ENCODE data around the gene GDNF. TPM values are rescaled to one million over a fixed set of nuclear protein-coding genes. Genes with fewer than 3 reads are reported as not detected.
"Not testable (repeated sequence)": the region's sequence is repeated elsewhere in the genome, so short reads cannot be mapped to it uniquely, and the experiment has no call there.

Gene GDNF
- polyA plus RNA-seq, 3 donors: not detected

- no peaks in the 10 kb centered on the region for H3K36me3 ChIP-seq (replicated peaks in 1 of 2; ENCODE audit: control insufficient read depth in 1 of 2, insufficient read depth in 2 of 2, low read length in 2 of 2)
- no peaks in the 10 kb centered on the region for H3K36me3 Mint-ChIP-seq
- H3K4me3 Mint-ChIP-seq: no peak overlapping the region
- no peaks in the 10 kb centered on the region for H4K20me1 ChIP-seq (ENCODE audit: insufficient read depth, low read length)
- H3K79me2 ChIP-seq (ENCODE audit: insufficient read depth, low read length): no peaks in the 10 kb centered on the region
- peaks cover 4 to 12% (median 7%) of the 10 kb centered on the region in 7 donors for H3K9me3 Mint-ChIP-seq
- H3K27me3 ChIP-seq (ENCODE audit: control insufficient read depth in 2 of 2, insufficient read depth in 2 of 2, low read length in 2 of 2): peaks cover 0 to 2% of the 10 kb centered on the region in 2 donors
- peaks cover 0 to 2% (median 0%) of the 10 kb centered on the region in 3 donors for H3K27me3 Mint-ChIP-seq (ENCODE audit: low read depth in 3 of 3)
- no peak overlapping the region for H3K4me2 ChIP-seq (replicated peaks; ENCODE audit: extremely low read depth, low read length, poor library complexity, severe bottlenecking)
- 100% methylated on average over 1 of the region's 2 CpGs for WGBS (ENCODE audit: insufficient coverage)
- intact Hi-C loops (cut with micrococcal nuclease): no loop called here
- H3K9me3 ChIP-seq (replicated peaks in 1 of 2; ENCODE audit: control insufficient read depth in 1 of 2, insufficient read depth in 1 of 2, low read length in 2 of 2): peaks cover 0 to 2% of the 10 kb centered on the region in 2 donors
- no peak overlapping the region for H3K27ac ChIP-seq (ENCODE audit: low read depth in 1 of 2, low read length in 2 of 2)
- TF ChIP-seq CTCF (IDR thresholded peaks at IDR 0.05): no peak
- no peaks in the 10 kb centered on the region for H3K4me1 Mint-ChIP-seq
- no peaks in the 10 kb centered on the region for H3K4me1 ChIP-seq (ENCODE audit: control insufficient read depth in 1 of 2, insufficient read depth in 2 of 2, low read length in 2 of 2)
- no peak overlapping the region for H3K9ac ChIP-seq (ENCODE audit: insufficient read depth, low read length, poor library complexity, severe bottlenecking)
- H3K4me3 ChIP-seq (replicated peaks in 1 of 3; ENCODE audit: low read depth in 2 of 3, low read length in 3 of 3): no peak overlapping the region
- no peak for DNase-seq
- no peak overlapping the region for H3K27ac Mint-ChIP-seq
- no peak overlapping the region for H2AFZ ChIP-seq (ENCODE audit: insufficient read depth, low read depth, low read length, poor library complexity, severe bottlenecking)
Measured at GRCh38 chr5:37801521-37801920, 38.3 kb downstream of the GDNF start.

- H2AFZ ChIP-seq (ENCODE audit: insufficient read depth, low read depth, low read length, poor library complexity, severe bottlenecking): no peak overlapping the region
- no peak overlapping the region for H3K9ac ChIP-seq (ENCODE audit: insufficient read depth, low read length, poor library complexity, severe bottlenecking)
- no peak overlapping the region for H3K4me3 ChIP-seq (replicated peaks in 1 of 3; ENCODE audit: low read depth in 2 of 3, low read length in 3 of 3)
- H3K27ac Mint-ChIP-seq: no peak overlapping the region
- H3K4me1 Mint-ChIP-seq: no peaks in the 10 kb centered on the region
- no peak for DNase-seq
- H3K27me3 Mint-ChIP-seq (ENCODE audit: low read depth in 3 of 3): peaks cover 0 to 2% (median 0%) of the 10 kb centered on the region in 3 donors
- H3K4me2 ChIP-seq (replicated peaks; ENCODE audit: extremely low read depth, low read length, poor library complexity, severe bottlenecking): no peak overlapping the region
- H3K36me3 ChIP-seq (replicated peaks in 1 of 2; ENCODE audit: control insufficient read depth in 1 of 2, insufficient read depth in 2 of 2, low read length in 2 of 2): no peaks in the 10 kb centered on the region
- H3K4me3 Mint-ChIP-seq: no peak overlapping the region
- H3K9me3 ChIP-seq (replicated peaks in 1 of 2; ENCODE audit: control insufficient read depth in 1 of 2, insufficient read depth in 1 of 2, low read length in 2 of 2): peaks cover 0 to 6% of the 10 kb centered on the region in 2 donors
- H3K9me3 Mint-ChIP-seq: peaks cover 7 to 21% (median 11%) of the 10 kb centered on the region in 7 donors
- H3K36me3 Mint-ChIP-seq: no peaks in the 10 kb centered on the region
- H4K20me1 ChIP-seq (ENCODE audit: insufficient read depth, low read length): no peaks in the 10 kb centered on the region
- 100% methylated on average over 1 of the region's 2 CpGs for WGBS (ENCODE audit: insufficient coverage)
- no peaks in the 10 kb centered on the region for H3K79me2 ChIP-seq (ENCODE audit: insufficient read depth, low read length)
- intact Hi-C loops (cut with micrococcal nuclease): no loop called here
- H3K27me3 ChIP-seq (ENCODE audit: control insufficient read depth in 2 of 2, insufficient read depth in 2 of 2, low read length in 2 of 2): peaks cover 0 to 2% of the 10 kb centered on the region in 2 donors
- H3K4me1 ChIP-seq (ENCODE audit: control insufficient read depth in 1 of 2, insufficient read depth in 2 of 2, low read length in 2 of 2): no peaks in the 10 kb centered on the region
- no peak for TF ChIP-seq CTCF (IDR thresholded peaks at IDR 0.05)
- H3K27ac ChIP-seq (ENCODE audit: low read depth in 1 of 2, low read length in 2 of 2): no peak overlapping the region
Measured at GRCh38 chr5:37799865-37800421, 39.9 kb downstream of the GDNF start.

- WGBS (ENCODE audit: insufficient coverage): 100% methylated on average over 1 of the region's 1 CpG
- H3K4me2 ChIP-seq (replicated peaks; ENCODE audit: extremely low read depth, low read length, poor library complexity, severe bottlenecking); H3K4me1 Mint-ChIP-seq; H3K27me3 Mint-ChIP-seq (ENCODE audit: low read depth in 3 of 3); H3K4me1 ChIP-seq (ENCODE audit: control insufficient read depth in 1 of 2, insufficient read depth in 2 of 2, low read length in 2 of 2); H4K20me1 ChIP-seq (ENCODE audit: insufficient read depth, low read length); H2AFZ ChIP-seq (ENCODE audit: insufficient read depth, low read depth, low read length, poor library complexity, severe bottlenecking); H3K36me3 Mint-ChIP-seq; H3K27me3 ChIP-seq (ENCODE audit: control insufficient read depth in 2 of 2, insufficient read depth in 2 of 2, low read length in 2 of 2); H3K79me2 ChIP-seq (ENCODE audit: insufficient read depth, low read length); H3K9ac ChIP-seq (ENCODE audit: insufficient read depth, low read length, poor library complexity, severe bottlenecking); H3K27ac Mint-ChIP-seq; DNase-seq; H3K27ac ChIP-seq (ENCODE audit: low read depth in 1 of 2, low read length in 2 of 2); H3K36me3 ChIP-seq (replicated peaks in 1 of 2; ENCODE audit: control insufficient read depth in 1 of 2, insufficient read depth in 2 of 2, low read length in 2 of 2); H3K4me3 ChIP-seq (replicated peaks in 1 of 3; ENCODE audit: low read depth in 2 of 3, low read length in 3 of 3); intact Hi-C loops (cut with micrococcal nuclease); H3K4me3 Mint-ChIP-seq: not testable (repeated sequence)
- peaks cover 16 to 33% of the 10 kb centered on the region in 2 donors for H3K9me3 ChIP-seq (replicated peaks in 1 of 2; ENCODE audit: control insufficient read depth in 1 of 2, insufficient read depth in 1 of 2, low read length in 2 of 2)
- peaks cover 25 to 46% (median 31%) of the 10 kb centered on the region in 7 donors for H3K9me3 Mint-ChIP-seq
Measured at GRCh38 chr5:37796435-37796834, 43.4 kb downstream of the GDNF start.
